Measurements from ENCODE around the gene ERI3. TPM values are rescaled to one million over a fixed set of nuclear protein-coding genes. Genes with fewer than 3 reads are reported as not detected.

Gene ERI3
- total and polyA plus RNA-seq, 2 of the 13 experiments (the other 11 are each of a cell fraction or from before 2014, with no cell fraction given): 35.6 to 35.9 TPM

DNA sequence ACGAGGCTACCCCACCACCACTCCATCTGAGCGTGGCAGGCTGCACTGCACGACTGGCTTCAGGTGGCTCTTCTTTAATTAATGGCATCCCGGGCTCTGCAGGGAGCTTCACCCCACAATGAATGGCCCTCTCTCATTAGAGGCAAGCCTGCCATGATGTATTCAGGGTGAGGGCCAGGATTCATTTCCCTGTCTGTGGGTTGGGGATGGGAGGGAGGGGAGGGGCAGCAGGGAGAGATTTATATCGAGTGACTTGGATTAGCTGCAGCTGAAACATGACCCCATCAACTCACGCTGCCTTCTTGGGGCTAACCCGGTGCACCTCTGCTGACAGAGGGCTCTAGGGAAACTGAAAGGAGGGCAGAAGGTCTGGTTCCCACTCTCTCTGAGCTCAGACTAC lies 54.2 kb downstream of the ERI3 start:
- Histone ChIP-seq H3K27ac (ENCODE audit: extremely low read length, insufficient read depth, low read length) (no peak overlapping the region), H4K20me1 (ENCODE audit: insufficient read depth, low read length) (no peaks in the 10 kb centered on the region), H3K79me2 (ENCODE audit: insufficient read depth, low read length) (no peaks in the 10 kb centered on the region), H3K36me3 (replicated peaks in 1 of 2; ENCODE audit: control insufficient read depth in 1 of 2, insufficient read depth in 2 of 2, low read length in 2 of 2) (peaks cover 16 to 30% of the 10 kb centered on the region in 2 experiments), H3K4me2 (ENCODE audit: low read depth, low read length) (no peak overlapping the region), H3K4me3 (replicated peaks in 1 of 3; ENCODE audit: insufficient read depth in 1 of 3, low read depth in 2 of 3, low read length in 3 of 3) (no peak overlapping the region), H3K9me3 (ENCODE audit: low read length) (no peaks in the 10 kb centered on the region), H2AFZ (ENCODE audit: low read length) (no peak overlapping the region), H3K27me3 (ENCODE audit: control insufficient read depth in 1 of 2, insufficient read depth in 2 of 2, low read length in 2 of 2) (no peaks in the 10 kb centered on the region), H3K4me1 (ENCODE audit: insufficient read depth, low read length) (peaks cover 39% of the 10 kb centered on the region), H3K9ac (ENCODE audit: insufficient read depth, low read depth, low read length) (no peak overlapping the region)
- CTCF ChIA-PET (ENCODE audit: low intra/inter-chr PET ratio, low total read pairs): no interaction called here
- intact Hi-C loops (cut with micrococcal nuclease; ENCODE audit: unreplicated experiment): no loop called here
- no TSS peak for BruUV-seq (replicated peaks)
- 100% methylated on average over 2 of the region's 7 CpGs for WGBS (ENCODE audit: low lambda C conversion rate)
- no peak for FAIRE-seq
- no peak for ATAC-seq
- POLR2A ChIA-PET: no interaction called here
- DNase-seq (ENCODE audit: low spot score): no peak
- in situ Hi-C loops (cut with HindIII; ENCODE audit: extremely low pct_ligation_motif_present, low pct_unique_long_range_greater_than_20kb): no loop called here
- no peak for TF ChIP-seq SP1 (IDR thresholded peaks at IDR 0.05)
- no peak for TF ChIP-seq SP1 (CRISPR knock-in tag; IDR thresholded peaks at IDR 0.05)
- TF ChIP-seq, protein P1, sequence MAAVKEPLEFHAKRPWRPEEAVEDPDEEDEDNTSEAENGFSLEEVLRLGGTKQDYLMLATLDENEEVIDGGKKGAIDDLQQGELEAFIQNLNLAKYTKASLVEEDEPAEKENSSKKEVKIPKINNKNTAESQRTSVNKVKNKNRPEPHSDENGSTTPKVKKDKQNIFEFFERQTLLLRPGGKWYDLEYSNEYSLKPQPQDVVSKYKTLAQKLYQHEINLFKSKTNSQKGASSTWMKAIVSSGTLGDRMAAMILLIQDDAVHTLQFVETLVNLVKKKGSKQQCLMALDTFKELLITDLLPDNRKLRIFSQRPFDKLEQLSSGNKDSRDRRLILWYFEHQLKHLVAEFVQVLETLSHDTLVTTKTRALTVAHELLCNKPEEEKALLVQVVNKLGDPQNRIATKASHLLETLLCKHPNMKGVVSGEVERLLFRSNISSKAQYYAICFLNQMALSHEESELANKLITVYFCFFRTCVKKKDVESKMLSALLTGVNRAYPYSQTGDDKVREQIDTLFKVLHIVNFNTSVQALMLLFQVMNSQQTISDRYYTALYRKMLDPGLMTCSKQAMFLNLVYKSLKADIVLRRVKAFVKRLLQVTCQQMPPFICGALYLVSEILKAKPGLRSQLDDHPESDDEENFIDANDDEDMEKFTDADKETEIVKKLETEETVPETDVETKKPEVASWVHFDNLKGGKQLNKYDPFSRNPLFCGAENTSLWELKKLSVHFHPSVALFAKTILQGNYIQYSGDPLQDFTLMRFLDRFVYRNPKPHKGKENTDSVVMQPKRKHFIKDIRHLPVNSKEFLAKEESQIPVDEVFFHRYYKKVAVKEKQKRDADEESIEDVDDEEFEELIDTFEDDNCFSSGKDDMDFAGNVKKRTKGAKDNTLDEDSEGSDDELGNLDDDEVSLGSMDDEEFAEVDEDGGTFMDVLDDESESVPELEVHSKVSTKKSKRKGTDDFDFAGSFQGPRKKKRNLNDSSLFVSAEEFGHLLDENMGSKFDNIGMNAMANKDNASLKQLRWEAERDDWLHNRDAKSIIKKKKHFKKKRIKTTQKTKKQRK (IDR thresholded peaks at IDR 0.05; ENCODE audit: low read length): no peak
- TF ChIP-seq ZNF747 (CRISPR knock-in tag; IDR thresholded peaks at IDR 0.05; ENCODE audit: borderline replicate concordance): no peak
- TF ChIP-seq, protein P2, sequence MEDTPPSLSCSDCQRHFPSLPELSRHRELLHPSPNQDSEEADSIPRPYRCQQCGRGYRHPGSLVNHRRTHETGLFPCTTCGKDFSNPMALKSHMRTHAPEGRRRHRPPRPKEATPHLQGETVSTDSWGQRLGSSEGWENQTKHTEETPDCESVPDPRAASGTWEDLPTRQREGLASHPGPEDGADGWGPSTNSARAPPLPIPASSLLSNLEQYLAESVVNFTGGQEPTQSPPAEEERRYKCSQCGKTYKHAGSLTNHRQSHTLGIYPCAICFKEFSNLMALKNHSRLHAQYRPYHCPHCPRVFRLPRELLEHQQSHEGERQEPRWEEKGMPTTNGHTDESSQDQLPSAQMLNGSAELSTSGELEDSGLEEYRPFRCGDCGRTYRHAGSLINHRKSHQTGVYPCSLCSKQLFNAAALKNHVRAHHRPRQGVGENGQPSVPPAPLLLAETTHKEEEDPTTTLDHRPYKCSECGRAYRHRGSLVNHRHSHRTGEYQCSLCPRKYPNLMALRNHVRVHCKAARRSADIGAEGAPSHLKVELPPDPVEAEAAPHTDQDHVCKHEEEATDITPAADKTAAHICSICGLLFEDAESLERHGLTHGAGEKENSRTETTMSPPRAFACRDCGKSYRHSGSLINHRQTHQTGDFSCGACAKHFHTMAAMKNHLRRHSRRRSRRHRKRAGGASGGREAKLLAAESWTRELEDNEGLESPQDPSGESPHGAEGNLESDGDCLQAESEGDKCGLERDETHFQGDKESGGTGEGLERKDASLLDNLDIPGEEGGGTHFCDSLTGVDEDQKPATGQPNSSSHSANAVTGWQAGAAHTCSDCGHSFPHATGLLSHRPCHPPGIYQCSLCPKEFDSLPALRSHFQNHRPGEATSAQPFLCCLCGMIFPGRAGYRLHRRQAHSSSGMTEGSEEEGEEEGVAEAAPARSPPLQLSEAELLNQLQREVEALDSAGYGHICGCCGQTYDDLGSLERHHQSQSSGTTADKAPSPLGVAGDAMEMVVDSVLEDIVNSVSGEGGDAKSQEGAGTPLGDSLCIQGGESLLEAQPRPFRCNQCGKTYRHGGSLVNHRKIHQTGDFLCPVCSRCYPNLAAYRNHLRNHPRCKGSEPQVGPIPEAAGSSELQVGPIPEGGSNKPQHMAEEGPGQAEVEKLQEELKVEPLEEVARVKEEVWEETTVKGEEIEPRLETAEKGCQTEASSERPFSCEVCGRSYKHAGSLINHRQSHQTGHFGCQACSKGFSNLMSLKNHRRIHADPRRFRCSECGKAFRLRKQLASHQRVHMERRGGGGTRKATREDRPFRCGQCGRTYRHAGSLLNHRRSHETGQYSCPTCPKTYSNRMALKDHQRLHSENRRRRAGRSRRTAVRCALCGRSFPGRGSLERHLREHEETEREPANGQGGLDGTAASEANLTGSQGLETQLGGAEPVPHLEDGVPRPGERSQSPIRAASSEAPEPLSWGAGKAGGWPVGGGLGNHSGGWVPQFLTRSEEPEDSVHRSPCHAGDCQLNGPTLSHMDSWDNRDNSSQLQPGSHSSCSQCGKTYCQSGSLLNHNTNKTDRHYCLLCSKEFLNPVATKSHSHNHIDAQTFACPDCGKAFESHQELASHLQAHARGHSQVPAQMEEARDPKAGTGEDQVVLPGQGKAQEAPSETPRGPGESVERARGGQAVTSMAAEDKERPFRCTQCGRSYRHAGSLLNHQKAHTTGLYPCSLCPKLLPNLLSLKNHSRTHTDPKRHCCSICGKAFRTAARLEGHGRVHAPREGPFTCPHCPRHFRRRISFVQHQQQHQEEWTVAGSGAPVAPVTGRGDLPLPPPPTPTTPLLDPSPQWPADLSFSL (CRISPR knock-in tag; IDR thresholded peaks at IDR 0.05): no peak
- no peak for TF ChIP-seq RAD21 (CRISPR knock-in tag; IDR thresholded peaks at IDR 0.05)
- no peak for TF ChIP-seq SMARCC2 (IDR thresholded peaks at IDR 0.05)
- no peak for TF ChIP-seq ZNF292 (CRISPR knock-in tag; IDR thresholded peaks at IDR 0.05; ENCODE audit: borderline replicate concordance, low read depth)
- no peak for TF ChIP-seq MYC (CRISPR knock-in tag; IDR thresholded peaks at IDR 0.05; ENCODE audit: borderline replicate concordance)
- TF ChIP-seq MBNL3 (CRISPR knock-in tag; conservative IDR thresholded peaks at IDR 0.05): no peak
- TF ChIP-seq, protein P3, sequence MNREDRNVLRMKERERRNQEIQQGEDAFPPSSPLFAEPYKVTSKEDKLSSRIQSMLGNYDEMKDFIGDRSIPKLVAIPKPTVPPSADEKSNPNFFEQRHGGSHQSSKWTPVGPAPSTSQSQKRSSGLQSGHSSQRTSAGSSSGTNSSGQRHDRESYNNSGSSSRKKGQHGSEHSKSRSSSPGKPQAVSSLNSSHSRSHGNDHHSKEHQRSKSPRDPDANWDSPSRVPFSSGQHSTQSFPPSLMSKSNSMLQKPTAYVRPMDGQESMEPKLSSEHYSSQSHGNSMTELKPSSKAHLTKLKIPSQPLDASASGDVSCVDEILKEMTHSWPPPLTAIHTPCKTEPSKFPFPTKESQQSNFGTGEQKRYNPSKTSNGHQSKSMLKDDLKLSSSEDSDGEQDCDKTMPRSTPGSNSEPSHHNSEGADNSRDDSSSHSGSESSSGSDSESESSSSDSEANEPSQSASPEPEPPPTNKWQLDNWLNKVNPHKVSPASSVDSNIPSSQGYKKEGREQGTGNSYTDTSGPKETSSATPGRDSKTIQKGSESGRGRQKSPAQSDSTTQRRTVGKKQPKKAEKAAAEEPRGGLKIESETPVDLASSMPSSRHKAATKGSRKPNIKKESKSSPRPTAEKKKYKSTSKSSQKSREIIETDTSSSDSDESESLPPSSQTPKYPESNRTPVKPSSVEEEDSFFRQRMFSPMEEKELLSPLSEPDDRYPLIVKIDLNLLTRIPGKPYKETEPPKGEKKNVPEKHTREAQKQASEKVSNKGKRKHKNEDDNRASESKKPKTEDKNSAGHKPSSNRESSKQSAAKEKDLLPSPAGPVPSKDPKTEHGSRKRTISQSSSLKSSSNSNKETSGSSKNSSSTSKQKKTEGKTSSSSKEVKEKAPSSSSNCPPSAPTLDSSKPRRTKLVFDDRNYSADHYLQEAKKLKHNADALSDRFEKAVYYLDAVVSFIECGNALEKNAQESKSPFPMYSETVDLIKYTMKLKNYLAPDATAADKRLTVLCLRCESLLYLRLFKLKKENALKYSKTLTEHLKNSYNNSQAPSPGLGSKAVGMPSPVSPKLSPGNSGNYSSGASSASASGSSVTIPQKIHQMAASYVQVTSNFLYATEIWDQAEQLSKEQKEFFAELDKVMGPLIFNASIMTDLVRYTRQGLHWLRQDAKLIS (CRISPR knock-in tag; IDR thresholded peaks at IDR 0.05): no peak
- TF ChIP-seq ZEB1 (IDR thresholded peaks at IDR 0.05; ENCODE audit: insufficient replicate concordance, low read depth): no peak
- no peak for TF ChIP-seq MTF2 (CRISPR knock-in tag; IDR thresholded peaks at IDR 0.05; ENCODE audit: borderline replicate concordance)
